Right hindlimb (tissue), 1 donor: ENCODE results near the gene SALL1.

Experiments used
- DNase-seq: peaks from one replicate; pipeline ENCODE4 v3.0.0-alpha.2; 2018

The SALL1 gene

DNA sequence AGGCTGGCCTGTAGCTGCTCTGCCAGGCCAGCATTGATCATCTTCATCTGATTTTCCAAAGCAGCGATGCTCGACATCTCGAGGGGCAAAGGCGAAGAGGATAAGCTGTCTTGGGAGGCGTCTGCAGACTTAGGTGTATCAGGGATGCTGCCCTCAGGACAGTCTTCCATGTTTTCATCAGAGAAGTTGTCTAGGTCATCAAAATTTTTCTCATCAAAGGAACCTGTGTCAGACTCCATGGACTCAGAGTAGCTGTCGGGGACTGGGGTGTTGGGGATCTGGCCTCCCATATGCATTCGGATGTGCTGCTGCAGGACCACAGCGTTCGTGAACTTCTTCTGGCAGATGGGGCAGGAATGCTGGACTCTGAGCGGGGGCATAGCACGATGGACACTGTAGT is 11.5 kb downstream of the SALL1 start:
- DNase-seq = no peak

DNA sequence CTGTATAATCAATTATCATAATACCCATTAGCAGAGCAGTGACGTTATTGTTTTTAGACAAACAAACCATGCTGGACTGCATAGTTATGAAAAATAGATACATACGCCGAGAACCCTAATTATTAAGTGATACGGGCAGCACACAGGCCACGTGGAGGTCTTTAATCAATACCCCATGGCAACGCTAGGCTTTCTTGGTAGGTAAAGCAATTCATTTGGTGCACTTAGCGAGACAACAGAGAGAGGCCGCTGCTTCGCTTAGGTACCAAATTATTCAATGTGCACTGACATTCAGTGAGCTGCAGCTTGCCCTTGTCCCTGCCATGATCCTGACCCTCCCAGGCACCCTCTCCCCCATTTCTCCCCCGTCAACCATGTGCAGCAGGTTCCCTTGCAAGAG is 12.9 kb downstream of the SALL1 start:
- DNase-seq = no peak

DNA sequence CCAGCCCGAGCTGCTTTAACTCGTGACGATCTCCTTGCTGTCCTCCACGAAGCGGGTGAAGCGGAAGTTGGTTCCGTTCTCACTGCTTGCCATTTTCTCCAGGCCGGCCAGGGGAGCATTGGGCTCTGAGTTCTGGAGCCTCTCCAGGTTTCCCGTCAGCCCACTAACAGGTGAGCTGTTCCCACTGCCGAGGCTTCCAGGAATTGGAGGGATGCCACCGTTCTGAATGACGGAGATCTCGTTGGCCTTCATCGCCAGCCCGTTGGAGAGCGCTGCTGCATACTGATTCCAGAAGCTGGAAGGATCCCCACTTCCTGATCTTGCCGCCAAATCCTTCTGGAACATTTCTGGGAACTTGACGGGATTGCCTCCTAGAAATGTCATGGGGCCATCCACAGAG is 14.0 kb downstream of the SALL1 start:
- DNase-seq = no peak

DNA sequence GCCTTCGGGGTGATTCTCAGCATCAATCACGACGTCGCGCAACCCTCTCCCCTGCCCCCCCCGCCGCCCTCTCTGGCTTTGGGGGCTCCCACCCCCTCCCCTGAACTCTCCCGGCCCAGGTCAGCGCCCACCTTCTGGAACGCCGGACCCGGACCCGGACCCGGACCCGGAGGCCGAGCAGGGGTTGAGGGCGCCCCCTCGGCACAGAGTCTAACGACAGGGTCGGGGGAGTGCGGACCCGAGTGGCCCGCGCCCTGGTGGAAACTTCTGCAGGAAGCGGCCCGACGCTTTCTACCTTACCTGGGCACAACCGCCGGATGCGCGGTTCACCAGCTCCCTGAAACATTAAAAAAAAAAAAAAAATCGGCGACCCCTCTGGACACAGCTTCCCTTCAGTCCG is 16.2 kb downstream of the SALL1 start:
- DNase-seq = no peak

DNA sequence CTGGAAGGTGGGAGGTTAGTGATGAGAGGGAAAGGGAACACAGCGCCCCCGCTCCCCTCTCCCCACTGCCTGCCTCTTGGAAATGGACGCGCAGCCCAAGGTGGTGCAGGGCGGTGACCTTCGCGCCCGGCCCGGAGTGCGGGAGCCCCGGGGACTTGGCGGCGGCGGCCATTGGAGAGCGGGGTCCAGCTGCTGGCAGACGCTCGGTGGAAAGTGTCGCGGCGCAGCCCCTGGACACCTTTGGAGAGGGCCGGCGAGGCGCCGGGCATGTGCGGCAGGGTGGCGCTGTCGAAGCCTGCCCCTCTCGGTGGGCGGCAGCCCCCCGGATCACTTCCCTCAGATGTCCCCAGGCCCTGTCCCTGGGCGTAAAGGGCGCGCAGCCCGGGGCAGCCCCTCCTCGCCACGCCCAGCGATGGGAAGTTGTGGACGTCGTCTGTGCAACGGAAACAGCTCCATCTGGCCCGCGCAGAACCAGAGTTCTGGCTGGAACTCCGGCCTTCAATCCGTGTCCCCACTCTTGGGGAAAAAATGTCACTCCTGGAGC is 16.7 kb downstream of the SALL1 start:
- no peak for DNase-seq

DNA sequence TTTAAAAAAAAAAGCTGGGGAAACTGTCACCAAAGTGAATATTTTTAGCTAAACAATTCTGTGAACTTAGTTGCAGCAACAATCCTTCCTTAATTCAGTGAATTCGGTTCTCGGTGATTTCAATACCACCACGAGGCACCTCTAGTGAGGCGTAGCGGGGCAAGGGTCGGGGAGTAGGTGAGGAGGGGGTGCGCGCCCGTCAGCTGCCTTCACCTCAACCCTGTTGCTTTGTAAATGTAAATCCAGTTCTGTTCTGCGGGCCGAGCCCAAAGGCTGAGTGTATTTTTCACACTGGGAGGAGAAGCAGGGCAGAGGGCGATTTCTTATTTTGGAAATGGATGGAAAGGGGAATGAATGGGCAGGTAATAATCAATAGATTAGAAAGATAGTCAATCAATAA is 17.4 kb downstream of the SALL1 start:
- no peak for DNase-seq

DNA sequence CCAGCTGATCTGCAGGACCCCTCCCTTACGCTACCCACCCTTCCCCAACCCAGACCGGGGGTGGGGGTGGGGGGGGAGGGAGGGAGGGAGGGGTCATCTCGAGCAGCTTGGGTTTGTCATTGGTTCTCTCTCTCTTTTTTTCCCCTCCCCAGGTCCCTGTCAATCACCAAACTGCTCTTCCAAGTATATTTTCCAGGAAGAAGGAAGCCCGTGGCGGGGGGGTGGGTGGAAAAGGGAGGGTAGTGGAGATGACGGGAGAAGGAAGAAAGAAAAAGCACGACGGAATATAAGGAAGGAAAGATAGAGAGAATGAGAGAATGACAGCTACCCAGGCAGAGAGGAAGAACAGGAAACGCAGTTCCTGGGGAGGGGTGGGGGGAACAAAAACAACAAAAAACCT is 17.9 kb downstream of the SALL1 start:
- no peak for DNase-seq

DNA sequence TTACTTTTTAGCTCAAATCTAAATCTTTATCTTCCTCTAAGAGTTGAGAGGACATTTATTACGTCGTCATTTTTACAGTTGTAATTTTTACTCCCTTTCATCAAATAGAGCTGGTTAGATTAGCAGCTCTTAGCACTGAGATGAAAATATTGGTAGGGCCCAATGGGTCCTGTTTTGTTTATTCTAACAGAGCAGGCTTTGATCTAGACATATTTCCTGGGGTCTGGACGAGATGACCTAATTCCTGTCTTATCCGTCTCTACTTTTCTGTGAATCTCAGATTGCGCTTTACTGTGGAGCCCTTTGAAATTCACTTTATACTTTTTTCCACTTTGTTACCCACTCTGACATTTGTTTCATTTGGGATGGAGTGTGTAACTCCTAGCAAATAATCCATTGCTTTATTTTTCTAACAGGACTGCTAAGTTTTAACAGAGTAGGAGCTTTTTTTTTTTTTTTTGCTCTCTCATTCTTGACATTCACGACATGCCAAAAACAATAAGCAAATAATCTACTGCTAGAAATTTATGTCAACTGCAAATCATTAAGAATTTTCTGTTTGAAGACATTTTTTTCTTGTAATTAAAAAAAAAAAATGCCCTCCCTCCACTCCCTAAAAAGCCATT is 18.5 kb downstream of the SALL1 start:
- DNase-seq = no peak

DNA sequence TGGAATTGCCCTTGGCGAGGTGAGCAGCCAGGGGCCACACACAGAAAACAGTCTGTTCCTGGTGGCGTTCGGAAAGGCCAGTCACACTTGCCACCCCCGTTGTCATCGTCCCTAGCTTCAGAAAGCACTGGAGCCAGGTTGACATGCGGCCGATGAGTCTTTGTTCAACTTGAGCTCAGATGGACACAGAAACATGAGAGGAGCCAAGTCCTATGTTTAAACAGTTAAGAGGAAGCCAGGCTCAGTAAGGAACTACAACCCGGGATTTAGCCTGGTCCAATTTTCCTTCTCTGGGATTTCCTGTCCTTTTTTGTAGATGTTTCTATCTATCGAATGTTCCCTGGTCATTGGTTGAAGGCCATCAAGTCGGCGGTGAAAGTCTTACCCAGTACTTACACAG is 19.5 kb downstream of the SALL1 start:
- DNase-seq = no peak

DNA sequence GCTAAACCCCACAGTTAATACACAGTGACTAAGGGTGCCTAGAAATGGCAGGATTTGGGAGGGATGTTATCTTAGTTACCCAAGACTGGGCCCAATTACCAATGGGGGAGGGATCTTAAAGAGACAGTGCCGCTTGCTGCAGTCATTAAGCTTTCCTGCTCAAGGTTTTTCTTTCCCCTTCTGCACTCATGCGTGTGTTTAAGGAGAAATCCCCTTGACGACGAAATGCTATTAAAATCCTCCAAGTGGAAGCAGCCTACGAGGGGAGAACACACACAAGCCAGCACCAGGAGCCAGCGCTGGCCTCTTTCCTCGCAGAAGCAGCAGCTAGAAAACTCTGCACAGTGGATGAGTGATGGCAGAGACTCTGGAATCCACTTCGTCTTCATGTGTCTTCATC is 22.0 kb downstream of the SALL1 start:
- DNase-seq = no peak

DNA sequence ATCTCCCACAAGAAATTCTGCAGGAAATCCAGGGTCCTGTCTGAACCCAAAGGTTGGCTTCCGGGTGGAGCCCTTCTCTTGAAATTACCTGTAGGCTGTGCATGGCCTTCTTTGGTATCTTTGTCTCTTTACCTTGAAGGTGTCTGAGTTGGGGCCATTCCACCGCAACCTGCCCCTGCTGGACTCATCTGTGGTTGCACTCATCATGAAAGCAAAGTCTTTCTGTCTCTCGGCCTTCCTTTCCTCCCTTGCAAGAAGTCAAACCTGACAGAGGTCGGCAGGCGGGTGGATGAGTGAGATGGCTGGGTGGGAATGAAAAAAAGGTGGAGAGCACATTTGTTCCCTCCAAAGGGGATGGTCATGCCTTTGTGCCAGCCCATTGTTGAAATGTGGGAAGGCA is 25.1 kb downstream of the SALL1 start:
- no peak for DNase-seq

DNA sequence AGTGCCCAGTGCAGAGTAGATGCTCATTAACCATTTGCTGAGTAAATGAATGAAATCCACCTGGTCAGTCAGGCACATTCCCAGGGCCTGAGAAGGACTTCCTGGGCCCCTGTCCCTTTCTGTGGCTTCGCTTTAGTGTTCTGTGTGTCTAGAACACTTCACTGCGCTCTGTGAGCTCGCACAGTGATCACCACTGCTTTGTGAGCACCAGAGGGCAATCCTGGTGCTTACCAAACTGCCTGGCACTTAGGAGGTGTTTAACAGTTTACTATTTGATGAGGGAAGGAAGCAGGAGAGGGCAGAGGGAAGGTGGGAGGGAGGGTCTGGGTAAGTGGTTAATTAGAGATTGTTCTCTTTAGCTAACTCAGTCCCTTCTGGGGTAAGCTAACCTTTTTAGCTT is 26.2 kb downstream of the SALL1 start:
- DNase-seq = no peak

DNA sequence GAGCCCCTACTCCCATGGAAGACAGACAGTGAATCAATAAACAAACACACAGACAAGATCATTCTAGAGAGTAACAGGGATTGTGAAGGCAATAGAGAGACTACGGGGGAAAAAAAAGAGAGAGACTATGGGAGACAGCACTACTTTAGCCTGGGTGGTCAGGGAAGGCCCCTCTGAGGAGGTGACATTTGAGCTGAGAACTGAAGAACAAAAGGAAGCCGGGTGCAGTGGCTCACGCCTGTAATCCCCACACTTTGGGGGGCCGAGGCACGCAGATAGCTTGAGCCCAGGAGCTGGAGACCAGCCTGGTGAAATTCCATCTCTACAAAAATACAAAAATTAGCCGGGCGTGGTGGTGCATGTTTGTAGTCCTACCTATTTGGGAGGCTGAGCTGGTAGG is 29.2 kb downstream of the SALL1 start:
- DNase-seq = no peak

DNA sequence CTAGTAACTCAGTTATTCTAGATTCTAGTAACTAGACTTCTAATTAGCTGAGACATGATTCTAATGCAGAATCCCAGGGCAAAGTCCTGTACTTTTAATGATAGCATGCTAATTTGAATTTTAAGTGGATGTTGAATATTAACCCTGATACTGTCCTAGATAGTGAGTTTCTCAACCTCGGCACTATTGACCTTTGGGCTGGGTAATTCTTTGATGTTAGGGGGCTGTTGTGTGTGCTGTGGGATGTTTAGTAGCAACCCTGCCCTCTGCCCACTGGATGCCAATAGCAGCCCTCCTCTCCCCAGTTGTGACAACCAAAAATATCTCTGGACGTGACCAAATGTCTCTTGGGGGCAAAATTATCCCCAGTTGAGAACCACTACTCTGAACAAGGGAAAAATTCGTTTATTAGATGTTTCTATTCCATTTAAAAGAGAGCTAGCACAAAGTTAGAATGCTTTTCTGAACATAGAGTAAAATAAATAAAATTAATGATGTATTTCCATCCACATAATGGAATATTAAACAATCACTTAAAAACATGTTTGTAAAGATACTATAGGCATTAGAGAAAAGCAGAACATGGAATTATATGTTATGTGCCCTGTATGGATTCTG is 30.2 kb downstream of the SALL1 start:
- DNase-seq = no peak

DNA sequence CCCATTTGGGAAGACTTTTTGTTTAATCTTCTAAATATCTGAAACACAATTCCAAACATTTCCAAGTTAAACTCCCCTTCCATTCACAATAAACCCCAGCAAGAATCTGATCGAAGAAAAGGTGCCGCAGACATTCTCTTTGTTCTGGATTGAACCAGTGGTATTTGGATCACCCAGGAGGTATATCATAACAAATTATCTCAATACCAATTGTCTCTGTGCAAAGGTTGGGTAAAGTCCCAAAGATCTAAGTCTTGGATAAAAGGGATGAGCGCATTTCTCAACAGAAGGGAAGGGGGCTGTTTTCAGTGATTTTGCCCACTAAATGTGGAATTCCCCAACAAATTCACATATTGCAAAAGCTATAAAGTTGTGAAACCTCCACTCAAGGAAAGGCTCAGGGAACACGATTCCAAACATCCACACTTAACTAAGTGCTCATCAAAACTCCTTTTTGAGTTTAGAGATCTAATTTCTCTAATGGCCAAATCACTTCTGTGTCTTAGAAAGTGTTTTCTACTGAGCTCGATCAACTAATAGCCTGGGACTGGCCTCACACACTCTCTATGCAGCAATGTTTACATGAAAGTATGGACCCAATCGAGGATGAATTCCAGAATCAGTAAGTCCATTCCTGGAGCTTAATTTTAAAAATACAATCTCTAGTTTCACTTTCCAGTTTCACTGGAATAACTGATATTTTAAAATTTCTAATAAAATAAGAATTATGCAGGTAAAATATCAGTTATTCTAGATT is 30.9 kb downstream of the SALL1 start:
- no peak for DNase-seq

DNA sequence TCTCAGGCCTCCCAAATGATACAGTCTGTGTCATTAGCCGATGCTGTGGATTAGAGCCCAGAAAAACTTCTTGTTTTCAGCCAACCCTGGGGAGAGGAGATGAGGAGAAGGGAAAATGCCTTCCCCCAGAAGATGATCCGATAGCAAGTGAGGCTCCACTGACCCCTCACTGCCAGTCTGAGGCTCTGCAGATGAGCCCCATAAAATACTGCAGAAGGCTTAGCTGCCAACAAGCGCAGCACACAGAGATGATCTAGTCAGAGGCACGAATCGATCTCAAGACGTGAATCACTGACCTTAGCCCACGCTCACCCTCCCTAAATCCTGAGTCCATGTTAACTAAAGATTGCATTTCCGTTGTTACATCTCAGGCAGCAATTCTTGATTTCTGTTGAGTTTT is 31.5 kb downstream of the SALL1 start:
- DNase-seq = no peak

DNA sequence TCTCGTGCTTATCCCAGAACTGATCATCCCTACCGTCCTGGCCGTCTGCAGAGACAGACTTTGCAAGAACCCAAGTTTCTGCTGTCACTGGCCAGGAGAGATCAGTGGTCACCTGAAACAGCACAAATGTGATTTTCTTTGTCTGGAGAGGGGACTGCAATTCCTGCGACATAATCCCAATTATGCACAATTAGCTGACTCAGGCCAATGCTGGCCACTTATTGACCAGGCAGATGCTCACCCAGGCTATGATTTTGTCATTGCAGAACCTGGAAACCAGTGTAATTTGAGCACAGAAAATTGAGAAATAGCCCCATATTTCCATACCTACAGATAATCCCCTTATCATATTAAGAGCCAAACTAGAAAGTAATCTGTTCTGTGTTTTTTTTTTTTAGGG is 34.7 kb downstream of the SALL1 start:
- no peak for DNase-seq

DNA sequence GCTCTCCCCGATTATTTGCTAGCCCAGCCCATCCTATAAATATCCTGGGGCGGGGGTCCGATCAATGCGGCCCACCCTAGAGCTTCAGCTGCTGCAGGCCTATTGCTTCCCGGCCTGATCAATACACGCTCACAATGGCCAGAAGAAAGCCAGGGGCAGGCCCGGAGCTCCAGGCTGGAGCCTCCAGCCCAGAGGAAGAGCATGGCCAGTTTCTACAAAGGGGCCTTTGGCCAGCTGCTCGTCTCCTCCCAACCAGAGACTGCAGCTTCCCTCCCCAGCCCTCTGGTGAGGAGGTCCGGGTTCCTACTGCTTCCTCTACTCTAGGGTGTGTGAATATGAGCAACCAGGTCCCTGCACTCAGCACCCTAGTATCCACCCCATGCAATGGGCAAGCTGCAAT is 36.7 kb downstream of the SALL1 start:
- no peak for DNase-seq

DNA sequence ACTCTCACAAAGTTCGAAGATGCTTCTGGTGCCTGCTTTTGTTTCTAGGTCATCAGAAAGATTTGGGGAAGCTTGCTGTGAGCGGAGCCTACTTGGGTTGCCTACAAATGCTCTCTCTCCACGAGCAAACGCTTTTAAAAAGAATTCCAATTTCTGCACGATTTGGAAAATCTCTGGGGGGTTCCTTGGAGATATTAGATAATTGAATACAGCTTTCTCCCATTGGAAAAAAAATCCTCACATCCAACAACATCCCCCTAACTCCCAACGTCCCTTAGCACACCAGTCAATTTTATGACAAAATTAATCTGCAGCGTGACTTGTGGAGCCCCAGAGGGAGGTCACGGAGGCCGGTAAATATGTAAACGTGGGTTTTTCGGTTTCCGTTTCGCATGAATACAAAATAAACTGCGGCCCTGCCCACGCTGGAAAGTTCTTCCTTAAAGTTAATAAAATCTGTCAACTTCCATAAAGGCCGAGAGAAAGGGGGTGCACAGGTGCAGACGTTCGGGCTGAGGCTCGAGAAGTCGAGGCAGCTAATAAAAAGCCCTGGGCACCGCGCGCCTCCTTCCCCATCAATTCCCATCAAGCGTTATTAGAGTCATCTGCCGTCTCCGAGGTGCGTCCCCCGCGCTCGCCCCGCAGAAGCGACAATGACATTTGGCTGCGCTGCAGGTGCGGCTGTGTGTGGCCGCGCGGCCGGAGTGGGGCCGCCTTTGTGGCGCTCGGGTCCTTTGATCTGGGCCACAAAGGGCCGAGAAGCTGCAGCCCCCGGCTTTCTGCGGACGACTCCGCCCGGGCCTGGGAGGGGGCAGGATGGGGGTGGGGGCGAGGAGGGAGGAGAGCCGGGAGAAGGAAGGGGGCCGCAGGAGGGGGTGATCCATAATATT is 37.6 kb downstream of the SALL1 start:
- DNase-seq = no peak

DNA sequence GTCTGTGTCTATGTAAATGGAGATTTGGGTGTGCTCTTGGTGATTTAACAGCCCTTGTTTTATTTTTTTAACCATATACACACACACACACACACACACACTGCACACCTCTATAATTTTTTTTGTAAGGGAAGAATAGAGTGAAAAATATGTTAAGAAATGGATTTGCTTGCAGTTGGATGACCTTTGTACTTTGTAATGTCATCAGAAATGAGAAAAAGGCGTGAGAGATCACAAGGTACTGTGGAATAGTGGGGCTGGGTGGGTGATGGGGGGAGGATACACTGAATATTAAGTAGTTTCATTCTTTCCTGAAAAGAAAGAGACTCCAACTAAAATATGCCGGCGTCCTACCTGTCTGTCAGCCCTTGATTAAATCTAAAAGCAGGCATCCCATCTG is 38.7 kb downstream of the SALL1 start:
- DNase-seq = no peak

DNA sequence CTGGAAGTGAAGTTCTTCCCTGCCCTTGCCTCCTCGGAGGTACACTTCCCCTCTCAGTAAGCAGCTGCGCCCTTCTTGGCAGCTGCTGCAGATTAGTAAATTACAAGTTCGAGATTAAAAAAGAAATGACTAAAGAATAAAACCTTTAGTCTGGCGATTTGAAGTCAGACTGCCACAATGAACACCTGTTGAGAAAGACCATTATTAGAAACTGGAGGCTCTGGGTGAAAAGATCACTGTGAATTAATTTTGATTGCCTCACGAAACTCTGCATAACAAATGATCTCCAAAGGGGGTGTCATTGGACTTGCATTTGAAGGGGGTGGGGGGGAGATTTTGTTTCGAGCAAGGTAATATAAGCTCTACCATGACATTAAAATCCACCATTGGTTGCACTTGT is 39.3 kb downstream of the SALL1 start:
- no peak for DNase-seq

DNA sequence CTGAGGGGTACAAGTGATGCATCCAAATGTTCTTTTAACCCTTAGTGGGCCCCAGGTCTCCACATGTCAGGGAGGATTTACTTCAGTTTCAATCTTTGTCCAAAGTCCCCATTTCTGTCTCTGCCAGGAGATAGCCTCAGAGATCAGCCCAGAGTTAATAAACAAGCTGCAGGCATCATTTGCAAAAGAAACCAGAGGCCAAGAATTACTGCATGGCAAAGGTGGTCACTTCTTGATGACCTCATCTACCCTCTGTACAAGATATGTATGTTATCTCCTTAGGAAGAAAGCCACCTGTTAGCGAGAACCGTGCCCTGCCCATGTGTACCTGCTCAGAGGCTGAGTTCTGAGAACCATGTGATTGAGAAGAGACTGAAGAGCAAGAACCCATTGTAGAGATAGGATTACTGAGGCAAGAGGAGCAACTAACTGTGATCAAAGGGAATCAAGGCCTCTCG is 40.3 kb downstream of the SALL1 start:
- no peak for DNase-seq

DNA sequence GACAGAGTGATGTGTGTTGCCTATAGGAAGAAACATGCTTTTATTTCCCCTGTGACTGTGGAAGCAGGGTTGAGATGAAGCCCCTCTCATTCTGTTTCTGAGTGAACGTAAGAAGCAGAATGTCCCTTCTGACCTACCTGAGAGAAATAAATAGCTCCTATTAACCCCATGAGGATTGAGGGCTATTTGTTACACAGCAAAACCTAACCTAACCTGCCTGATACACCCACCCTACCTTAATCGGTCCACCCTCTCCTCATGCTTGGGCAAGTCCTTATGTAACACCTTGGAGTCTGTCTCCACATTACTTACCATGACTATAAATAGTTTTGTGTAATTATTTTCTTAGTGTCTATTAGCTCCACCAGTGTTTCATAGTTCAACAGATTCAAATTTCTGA is 41.9 kb downstream of the SALL1 start:
- DNase-seq = no peak
